HL-60 (cell line): Measurements from ENCODE around the gene CFAP58.

Experiments used
- CTCF ChIP-seq: IDR thresholded peaks from one replicate; pipeline ENCODE4 v1.5.1; 2011; ENCODE audit warnings: low read length, control low read depth, inconsistent platforms; ENCODE audit not compliant: insufficient read depth
- GABPA ChIP-seq: IDR thresholded peaks from 2 replicates; pipeline ENCODE4 v1.6.1; 2012; ENCODE audit warnings: low read depth
- POLR2AphosphoS5 ChIP-seq: IDR thresholded peaks from 2 replicates; pipeline ENCODE4 v1.6.1; 2012; ENCODE audit warnings: low read depth
- REST ChIP-seq: IDR thresholded peaks from 2 replicates; pipeline ENCODE4 v1.6.1; 2012; ENCODE audit warnings: low read depth; ENCODE audit not compliant: insufficient replicate concordance

- no peak for TF ChIP-seq CTCF
- TF ChIP-seq POLR2AphosphoS5, result no peak
- no peak for TF ChIP-seq GABPA
- no peak for TF ChIP-seq REST
These were observed 18.5 kb upstream of the CFAP58 start for GRCh38 chr10:104334965-104335650.
